ENCODE measurements around the gene HGD.

HGD gene

GRCh38 chr3:120713262-120713661 lies 31.2 kb upstream of the HGD start:
- H3K79me2 ChIP-seq (ENCODE audit: low read length): 0 out of 2 replicates have a peak, but pooled peaks cover 1% of the 10 kb centered on the region
- TF ChIP-seq, protein P1, sequence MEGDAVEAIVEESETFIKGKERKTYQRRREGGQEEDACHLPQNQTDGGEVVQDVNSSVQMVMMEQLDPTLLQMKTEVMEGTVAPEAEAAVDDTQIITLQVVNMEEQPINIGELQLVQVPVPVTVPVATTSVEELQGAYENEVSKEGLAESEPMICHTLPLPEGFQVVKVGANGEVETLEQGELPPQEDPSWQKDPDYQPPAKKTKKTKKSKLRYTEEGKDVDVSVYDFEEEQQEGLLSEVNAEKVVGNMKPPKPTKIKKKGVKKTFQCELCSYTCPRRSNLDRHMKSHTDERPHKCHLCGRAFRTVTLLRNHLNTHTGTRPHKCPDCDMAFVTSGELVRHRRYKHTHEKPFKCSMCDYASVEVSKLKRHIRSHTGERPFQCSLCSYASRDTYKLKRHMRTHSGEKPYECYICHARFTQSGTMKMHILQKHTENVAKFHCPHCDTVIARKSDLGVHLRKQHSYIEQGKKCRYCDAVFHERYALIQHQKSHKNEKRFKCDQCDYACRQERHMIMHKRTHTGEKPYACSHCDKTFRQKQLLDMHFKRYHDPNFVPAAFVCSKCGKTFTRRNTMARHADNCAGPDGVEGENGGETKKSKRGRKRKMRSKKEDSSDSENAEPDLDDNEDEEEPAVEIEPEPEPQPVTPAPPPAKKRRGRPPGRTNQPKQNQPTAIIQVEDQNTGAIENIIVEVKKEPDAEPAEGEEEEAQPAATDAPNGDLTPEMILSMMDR (IDR thresholded peaks at IDR 0.05; ENCODE audit: low read depth, low read length): no peak
- no peak for TF ChIP-seq EZH2phosphoT487 (IDR thresholded peaks at IDR 0.05; ENCODE audit: low read depth)
- no peaks in the 10 kb centered on the region for H4K20me1 ChIP-seq (ENCODE audit: insufficient read depth, low read length)
- no peaks in the 10 kb centered on the region for H3K27me3 ChIP-seq (ENCODE audit: low read depth, low read length)
- no peak overlapping the region for H3K27ac ChIP-seq (ENCODE audit: low read length)
- no peak overlapping the region for H2AFZ ChIP-seq (ENCODE audit: low read depth, low read length)
- H3K4me1 ChIP-seq (ENCODE audit: low read length): peaks cover 6% of the 10 kb centered on the region
- no peaks in the 10 kb centered on the region for H3K36me3 ChIP-seq (replicated peaks; ENCODE audit: low read depth, low read length)
- H3K9me3 ChIP-seq (ENCODE audit: insufficient read depth, low read length): no peaks in the 10 kb centered on the region
- H3K4me2 ChIP-seq (ENCODE audit: low read length): no peak overlapping the region
- no peak overlapping the region for H3K9ac ChIP-seq (ENCODE audit: low read length)
- no peak overlapping the region for H3K4me3 ChIP-seq (ENCODE audit: low read length)

DNA sequence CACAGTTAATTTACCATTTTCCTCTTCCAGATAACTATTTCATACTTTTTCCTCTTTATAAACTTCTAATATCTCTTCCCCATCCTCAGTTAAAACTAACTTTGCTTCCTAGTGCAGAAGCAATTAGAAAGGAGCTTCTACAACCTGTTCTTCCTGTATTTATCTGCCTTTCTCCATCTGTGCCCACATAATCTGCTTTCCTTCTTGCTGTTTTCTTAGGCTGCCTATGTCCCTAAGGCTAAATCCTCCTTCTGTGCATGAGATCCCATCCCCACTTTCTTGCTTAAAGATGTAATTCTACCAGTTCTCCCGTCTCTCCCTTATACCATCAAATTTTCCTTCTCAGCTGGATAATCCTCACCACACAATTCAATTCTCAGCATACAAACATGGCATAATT lies 28.3 kb upstream of the HGD start:
- TF ChIP-seq, protein P1 (IDR thresholded peaks at IDR 0.05; ENCODE audit: low read depth, low read length): no peak
- TF ChIP-seq EZH2phosphoT487 (IDR thresholded peaks at IDR 0.05; ENCODE audit: low read depth): no peak
- peaks cover 4% of the 10 kb centered on the region for H3K36me3 ChIP-seq (replicated peaks; ENCODE audit: low read depth, low read length)
- H3K27ac ChIP-seq (ENCODE audit: low read length): no peak overlapping the region
- H3K9ac ChIP-seq (ENCODE audit: low read length): no peak overlapping the region
- H2AFZ ChIP-seq (ENCODE audit: low read depth, low read length): no peak overlapping the region
- no peak overlapping the region for H3K4me3 ChIP-seq (ENCODE audit: low read length)
- H3K79me2 ChIP-seq (ENCODE audit: low read length): no peaks in the 10 kb centered on the region
- no peaks in the 10 kb centered on the region for H4K20me1 ChIP-seq (ENCODE audit: insufficient read depth, low read length)
- no peaks in the 10 kb centered on the region for H3K27me3 ChIP-seq (ENCODE audit: low read depth, low read length)
- no peaks in the 10 kb centered on the region for H3K9me3 ChIP-seq (ENCODE audit: insufficient read depth, low read length)
- H3K4me2 ChIP-seq (ENCODE audit: low read length): no peak overlapping the region
- H3K4me1 ChIP-seq (ENCODE audit: low read length): peaks cover 22% of the 10 kb centered on the region

- no peaks in the 10 kb centered on the region for H3K9me3 ChIP-seq (ENCODE audit: insufficient read depth, low read length)
- H3K36me3 ChIP-seq (replicated peaks; ENCODE audit: low read depth, low read length): peaks cover 8% of the 10 kb centered on the region
- peaks cover 22% of the 10 kb centered on the region for H3K4me1 ChIP-seq (ENCODE audit: low read length)
- H4K20me1 ChIP-seq (ENCODE audit: insufficient read depth, low read length): no peaks in the 10 kb centered on the region
- no peak for TF ChIP-seq EZH2phosphoT487 (IDR thresholded peaks at IDR 0.05; ENCODE audit: low read depth)
- TF ChIP-seq, protein P1 (IDR thresholded peaks at IDR 0.05; ENCODE audit: low read depth, low read length): no peak
- H2AFZ ChIP-seq (ENCODE audit: low read depth, low read length): no peak overlapping the region
- H3K27me3 ChIP-seq (ENCODE audit: low read depth, low read length): no peaks in the 10 kb centered on the region
- H3K27ac ChIP-seq (ENCODE audit: low read length): no peak overlapping the region
- no peaks in the 10 kb centered on the region for H3K79me2 ChIP-seq (ENCODE audit: low read length)
- H3K4me2 ChIP-seq (ENCODE audit: low read length): no peak overlapping the region
- H3K9ac ChIP-seq (ENCODE audit: low read length): no peak overlapping the region
- H3K4me3 ChIP-seq (ENCODE audit: low read length): no peak overlapping the region
Observed at GRCh38 chr3:120708408-120708807, 26.4 kb upstream of the HGD start.

- peaks cover 13% of the 10 kb centered on the region for H3K36me3 ChIP-seq (replicated peaks; ENCODE audit: low read depth, low read length)
- H2AFZ ChIP-seq (ENCODE audit: low read depth, low read length): no peak overlapping the region
- H3K4me2 ChIP-seq (ENCODE audit: low read length): peak overlapping the region; percentile 15; the same call in 1 of the 2 replicates
- peaks cover 22% of the 10 kb centered on the region for H3K4me1 ChIP-seq (ENCODE audit: low read length)
- no peaks in the 10 kb centered on the region; the same call in 1 of the 2 replicates for H3K9me3 ChIP-seq (ENCODE audit: insufficient read depth, low read length)
- H3K27ac ChIP-seq (ENCODE audit: low read length): peak overlapping the region; percentile 57
- H4K20me1 ChIP-seq (ENCODE audit: insufficient read depth, low read length): no peaks in the 10 kb centered on the region
- no peak overlapping the region for H3K9ac ChIP-seq (ENCODE audit: low read length)
- no peaks in the 10 kb centered on the region for H3K79me2 ChIP-seq (ENCODE audit: low read length)
- H3K27me3 ChIP-seq (ENCODE audit: low read depth, low read length): no peaks in the 10 kb centered on the region
- TF ChIP-seq, protein P1 (IDR thresholded peaks at IDR 0.05; ENCODE audit: low read depth, low read length): no peak
- no peak for TF ChIP-seq EZH2phosphoT487 (IDR thresholded peaks at IDR 0.05; ENCODE audit: low read depth)
- no peak overlapping the region for H3K4me3 ChIP-seq (ENCODE audit: low read length)
Observed at GRCh38 chr3:120706950-120707349, 24.9 kb upstream of the HGD start.

Data from OCI-LY3 (cell line).